Body of pancreas (tissue), 4 donors: Measurements from ENCODE around the gene DCTN2. TPM values are rescaled to one million over a fixed set of nuclear protein-coding genes. Genes with fewer than 3 reads are reported as not detected.

Source experiments
- ATAC-seq: fragments of 150-250 bp; one replicate; pipeline ENCODE4 v1.9.1; 2016
- DNase-seq, 4 donors: peaks; one replicate each; pipeline ENCODE4 v3.0.0-alpha.2; 2019
- H3K27ac ChIP-seq, 4 donors: fragments of 200-600 bp; sonication (generic); 1 replicate in 3 of 4; 2 replicates in 1 of 4; pipeline versions ENCODE4 v1.5.1 to v1.6.1; 2016 to 2019; ENCODE audit warnings: mild to moderate bottlenecking in 1 of 4, mixed read lengths in 1 of 4, moderate library complexity in 1 of 4
- H3K27me3 ChIP-seq, 2 donors: fragments of 200-600 bp; sonication (generic); one replicate each; pipeline ENCODE4 v1.6.0; 2016; ENCODE audit warnings: mild to moderate bottlenecking in 1 of 2
- H3K36me3 ChIP-seq, 2 donors: fragments of 200-600 bp; sonication (generic); replicated peaks in 1 of 2; 2 replicates each; pipeline ENCODE4 v1.5.1; 2016; ENCODE audit warnings: low read depth in 2 of 2; ENCODE audit not compliant: insufficient read depth in 1 of 2
- H3K4me1 ChIP-seq: fragments of 200-600 bp; sonication (generic); one replicate; pipeline ENCODE4 v1.6.0; 2016
- H3K4me3 ChIP-seq, 2 donors: fragments of 200-600 bp; sonication (generic); 1 replicate in 1 of 2; 2 replicates in 1 of 2; pipeline ENCODE4 v1.5.1; 2016 to 2019
- H3K9me3 ChIP-seq, 3 donors: fragments of 200-600 bp; sonication (generic); 1 replicate in 2 of 3; 2 replicates in 1 of 3; pipeline ENCODE4 v1.5.1; 2016
- POLR2A ChIP-seq, 3 donors: fragments of 450-650 bp; IDR thresholded peaks; one replicate each; pipeline ENCODE4 v1.6.1; 2016; ENCODE audit warnings: antibody characterized with exemption in 3 of 3, mild to moderate bottlenecking in 2 of 3
- WGBS, 2 donors: methylation state at CpG; one replicate each; pipeline ENCODE4 v1.1.5; 2017; 5-methylcytosine and 5-hydroxymethylcytosine counted together
- intact Hi-C: fragments of 100-400 bp; cut with DNase I; formaldehyde crosslinking; loops from one replicate; pipeline ENCODE4 v1.15.1; 2023
- total RNA-seq, 2 donors: library from RNA; depleted of rRNA; stranded (reverse); fragments of >200 nt; gene quantifications; one replicate each; pipeline ENCODE4 v1.1.0, GENCODE V29; 2016
- TF ChIP-seq, protein P1 (sequence below), 7 experiments: fragments of 450-650 bp in 4 of 7; fragments of 200-600 bp in 3 of 7; sonication (generic) in 3 of 7; IDR thresholded peaks; one replicate each; pipeline ENCODE4 v1.5.1; 2016 to 2019; ENCODE audit warnings: antibody characterized with exemption in 7 of 7

Gene DCTN2
- total RNA-seq, 2 donors from 2014 or later: 80.1 to 89.2 TPM

DNA sequence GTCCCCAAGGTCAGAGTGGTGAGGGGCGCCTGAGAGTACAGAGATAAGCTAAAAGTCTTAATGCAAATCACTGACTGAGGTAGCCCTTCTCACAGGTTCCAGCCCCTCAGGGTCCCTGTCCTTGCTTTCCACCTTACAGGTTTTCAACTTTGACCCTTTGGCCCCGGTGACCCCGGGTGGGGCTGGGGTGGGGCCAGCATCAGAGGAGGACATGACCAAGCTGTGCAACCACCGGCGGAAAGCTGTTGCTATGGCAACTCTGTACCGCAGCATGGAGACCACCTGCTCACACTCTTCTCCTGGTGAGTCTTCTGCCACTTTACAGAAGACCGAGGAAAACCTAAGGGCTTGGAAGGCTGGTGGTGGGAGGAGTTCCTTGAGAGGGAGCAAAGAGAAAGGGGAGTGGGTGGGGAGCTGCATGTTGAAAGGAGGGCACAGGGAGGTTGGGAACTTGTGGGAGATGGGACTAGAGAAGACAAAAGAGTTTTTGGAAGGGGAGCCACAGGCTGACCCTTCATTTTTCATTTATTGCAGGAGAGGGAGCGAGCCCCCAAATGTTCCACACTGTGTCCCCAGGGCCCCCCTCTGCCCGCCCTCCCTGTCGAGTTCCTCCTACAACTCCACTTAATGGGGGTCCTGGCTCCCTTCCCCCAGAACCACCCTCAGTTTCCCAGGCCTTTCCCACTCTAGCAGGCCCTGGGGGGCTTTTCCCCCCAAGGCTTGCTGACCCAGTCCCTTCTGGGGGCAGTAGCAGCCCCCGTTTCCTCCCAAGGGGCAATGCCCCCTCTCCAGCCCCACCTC, 22.0 kb downstream of the DCTN2 start:
- Histone ChIP-seq H3K27ac (peak overlapping the region in 1 of 4 donors; percentile 98), H3K4me3 (no peak overlapping the region), H3K9me3 (no peaks in the 10 kb centered on the region), H3K36me3 (peaks cover 4 to 12% of the 10 kb centered on the region in 2 donors), H3K4me1 (peaks cover 43% of the 10 kb centered on the region), H3K27me3 (no peaks in the 10 kb centered on the region)
- DNase-seq: no peak
- intact Hi-C loops: no loop called here
- 54 to 57% methylated on average over 11 of the region's 11 CpGs for WGBS, 2 donors
- no peak for ATAC-seq
- TF ChIP-seq POLR2A (IDR thresholded peaks at IDR 0.05): no peak
- TF ChIP-seq, protein P1, sequence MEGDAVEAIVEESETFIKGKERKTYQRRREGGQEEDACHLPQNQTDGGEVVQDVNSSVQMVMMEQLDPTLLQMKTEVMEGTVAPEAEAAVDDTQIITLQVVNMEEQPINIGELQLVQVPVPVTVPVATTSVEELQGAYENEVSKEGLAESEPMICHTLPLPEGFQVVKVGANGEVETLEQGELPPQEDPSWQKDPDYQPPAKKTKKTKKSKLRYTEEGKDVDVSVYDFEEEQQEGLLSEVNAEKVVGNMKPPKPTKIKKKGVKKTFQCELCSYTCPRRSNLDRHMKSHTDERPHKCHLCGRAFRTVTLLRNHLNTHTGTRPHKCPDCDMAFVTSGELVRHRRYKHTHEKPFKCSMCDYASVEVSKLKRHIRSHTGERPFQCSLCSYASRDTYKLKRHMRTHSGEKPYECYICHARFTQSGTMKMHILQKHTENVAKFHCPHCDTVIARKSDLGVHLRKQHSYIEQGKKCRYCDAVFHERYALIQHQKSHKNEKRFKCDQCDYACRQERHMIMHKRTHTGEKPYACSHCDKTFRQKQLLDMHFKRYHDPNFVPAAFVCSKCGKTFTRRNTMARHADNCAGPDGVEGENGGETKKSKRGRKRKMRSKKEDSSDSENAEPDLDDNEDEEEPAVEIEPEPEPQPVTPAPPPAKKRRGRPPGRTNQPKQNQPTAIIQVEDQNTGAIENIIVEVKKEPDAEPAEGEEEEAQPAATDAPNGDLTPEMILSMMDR (IDR thresholded peaks at IDR 0.05): no peak

DNA sequence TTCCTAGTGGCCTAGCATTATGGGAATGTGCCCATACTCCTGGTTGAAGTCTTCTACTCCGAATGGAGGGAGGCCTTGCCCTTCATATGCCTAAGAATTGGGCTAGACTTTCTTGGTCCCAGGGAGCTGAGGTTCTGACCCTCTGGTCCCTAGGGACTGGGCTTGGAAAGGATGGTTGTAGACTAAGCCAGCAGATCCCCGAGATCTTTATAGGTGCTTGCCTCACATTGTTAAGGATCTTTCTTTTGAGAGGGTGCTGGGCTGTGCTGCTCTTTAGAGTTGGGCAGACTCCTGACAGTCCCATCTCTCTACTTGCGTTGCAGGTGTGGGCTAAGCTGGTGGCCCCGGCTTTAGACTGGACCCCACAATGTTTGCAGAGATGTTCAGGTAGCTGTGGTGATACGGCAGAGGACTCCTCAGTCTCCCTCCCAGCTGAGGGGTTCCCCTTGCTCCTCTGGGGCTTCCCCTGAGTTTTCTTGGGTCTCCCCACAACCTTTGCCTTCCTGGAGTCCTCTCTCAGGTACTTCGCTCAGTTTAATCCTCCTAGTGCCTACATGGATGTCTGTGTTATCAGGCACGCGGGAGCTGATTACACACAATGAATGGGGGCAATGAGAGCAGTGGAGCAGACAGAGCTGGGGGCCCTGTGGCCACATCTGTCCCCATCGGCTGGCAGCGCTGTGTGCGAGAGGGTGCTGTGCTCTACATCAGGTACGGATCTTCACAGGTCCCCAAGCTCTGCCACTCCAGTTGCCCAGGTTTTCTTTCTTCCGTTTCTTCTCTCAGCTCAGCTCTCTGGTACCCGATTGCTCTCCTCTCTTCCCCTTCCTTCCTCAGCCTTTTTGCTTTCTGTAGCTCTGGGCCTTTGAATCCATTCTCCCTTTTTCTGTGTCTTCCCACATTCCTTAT, 23.0 kb downstream of the DCTN2 start:
- no peak for DNase-seq
- 49 to 63% methylated on average over 12 to 14 of the region's 14 CpGs for WGBS, 2 donors
- TF ChIP-seq, protein P1 (IDR thresholded peaks at IDR 0.05): no peak
- no peak for TF ChIP-seq POLR2A (IDR thresholded peaks at IDR 0.05)
- Histone ChIP-seq H3K4me3 (peak overlapping the region in 1 of 2 donors; percentile 37), H3K9me3 (no peaks in the 10 kb centered on the region), H3K27me3 (no peaks in the 10 kb centered on the region), H3K36me3 (peaks cover 0 to 12% of the 10 kb centered on the region in 2 donors), H3K27ac (peak overlapping the region; percentile 95 to 99 (median 98)), H3K4me1 (peaks cover 49% of the 10 kb centered on the region)
- ATAC-seq: no peak
- intact Hi-C loops: no loop called here

DNA sequence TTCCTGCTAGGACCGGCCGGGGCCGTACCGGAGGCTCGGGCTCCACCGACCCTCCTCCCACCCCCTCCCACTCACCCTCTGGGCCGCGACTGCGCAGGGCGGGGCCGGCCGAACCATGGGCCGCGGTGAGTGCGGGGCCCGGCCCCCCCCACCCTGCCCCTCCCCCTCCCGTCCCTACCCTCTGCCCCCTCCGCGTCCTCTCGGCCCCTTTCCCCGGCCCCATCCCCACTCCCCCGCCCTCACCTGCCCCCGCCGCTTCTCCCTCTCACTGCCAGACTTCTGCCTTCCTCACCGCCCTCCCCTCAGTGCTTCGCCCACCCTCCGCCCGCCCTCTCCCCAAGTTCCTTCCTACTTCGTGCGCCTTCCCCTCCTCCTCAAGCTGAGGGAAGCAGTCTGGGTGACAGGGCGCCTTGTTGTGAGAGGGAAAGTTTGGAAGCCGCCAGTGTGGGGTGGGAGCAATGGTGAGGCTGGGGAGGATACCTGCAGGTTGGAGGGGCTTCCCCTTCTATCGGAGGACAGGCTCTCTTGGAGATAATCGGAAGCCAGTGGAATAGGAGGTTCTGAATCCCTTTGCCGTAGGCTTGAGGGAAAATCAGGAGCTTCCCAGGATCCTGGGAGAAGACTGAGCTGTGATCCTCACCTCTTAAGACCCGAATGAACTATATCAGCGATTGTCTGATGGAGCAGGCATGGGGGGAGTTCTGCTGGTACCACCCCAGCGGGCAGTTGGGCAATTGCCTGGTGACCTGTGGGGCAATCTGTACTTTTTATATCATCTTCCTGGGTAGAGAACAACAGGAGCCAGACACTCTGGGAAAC, 23.9 kb downstream of the DCTN2 start:
- peaks cover 58% of the 10 kb centered on the region for H3K4me1 ChIP-seq
- peak overlapping the region; percentile 95 to 99 (median 98) for H3K27ac ChIP-seq
- no peaks in the 10 kb centered on the region for H3K9me3 ChIP-seq
- peaks cover 0 to 11% of the 10 kb centered on the region in 2 donors for H3K36me3 ChIP-seq
- H3K4me3 ChIP-seq: peak overlapping the region; percentile 37 to 96
- DNase-seq (peak; percentile 48 to 74 (median 56)), ATAC-seq (no peak)
- H3K27me3 ChIP-seq: no peaks in the 10 kb centered on the region
- TF ChIP-seq POLR2A (IDR thresholded peaks at IDR 0.05): no peak
- TF ChIP-seq, protein P1 (IDR thresholded peaks at IDR 0.05): peak in 2 of 7 experiments; percentile 8 to 11
- 1% methylated on average over 27 to 32 of the region's 38 CpGs for WGBS, 2 donors
- intact Hi-C loops: no loop called here

DNA sequence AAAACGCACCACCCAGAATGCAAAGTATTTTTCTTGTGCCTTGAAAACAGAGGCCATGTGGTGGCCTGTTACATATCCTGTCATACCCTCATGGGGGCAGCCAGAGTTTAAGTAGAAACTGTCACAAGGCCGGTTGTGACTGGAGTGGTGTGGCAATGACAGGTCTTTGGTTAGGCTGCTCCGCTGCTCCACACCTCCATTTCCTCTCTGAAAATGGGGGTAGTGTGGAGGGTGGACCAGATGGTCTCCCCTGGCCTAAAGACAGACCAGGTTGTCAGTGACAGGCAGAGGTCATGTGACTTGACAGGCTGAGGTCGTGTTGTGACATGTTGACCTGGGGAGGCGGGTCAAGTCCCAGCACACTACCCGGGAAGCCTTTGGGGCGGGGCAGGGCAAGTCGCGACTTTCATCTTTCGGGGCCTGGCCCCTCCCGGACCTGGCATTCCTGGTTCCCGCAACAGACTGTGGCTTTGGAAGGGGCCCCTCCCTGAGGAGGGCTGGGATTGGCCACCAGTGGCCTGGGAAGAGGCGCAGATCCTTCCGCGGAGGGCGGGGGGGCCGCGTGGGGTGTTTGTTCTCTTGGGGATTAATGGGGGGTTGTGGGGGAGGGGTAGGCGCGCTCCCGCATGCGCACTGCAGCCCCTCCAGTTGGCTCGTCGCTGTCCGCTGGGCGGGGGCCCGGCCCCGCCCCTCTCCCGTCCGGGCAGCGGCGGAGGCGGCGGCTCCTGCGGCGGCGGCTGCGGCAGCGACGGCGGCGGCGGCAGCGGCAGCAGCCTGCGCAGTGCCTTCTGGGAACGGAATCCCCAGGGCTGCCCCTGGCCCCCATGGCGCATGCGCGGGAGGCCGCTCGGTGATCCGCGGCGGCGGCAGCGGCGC, 24.7 kb downstream of the DCTN2 start, which contains the start of gene MBD6:
MBD6 (plus strand) TSS at position 814 of the 876 bp plus-strand sequence. CDS start 1,480 bp downstream, outside the sequence.
- WGBS, 2 donors: 0 to 1% methylated on average over 19 to 52 of the region's 57 CpGs
- intact Hi-C loops: no loop called here
- H3K4me1 ChIP-seq: peaks cover 67% of the 10 kb centered on the region

More for the DNA sequence above, 24.7 kb downstream of the DCTN2 start, which contains the start of gene MBD6:
- Histone ChIP-seq H3K27me3 (no peaks in the 10 kb centered on the region), H3K36me3 (peaks cover 0 to 6% of the 10 kb centered on the region in 2 donors), H3K27ac (peak within 1 kb of the TSS; percentile 95 to 99 (median 98)), H3K4me3 (peak within 1 kb of the TSS; percentile 37 to 96), H3K9me3 (no peaks in the 10 kb centered on the region)
- ATAC-seq: peak; percentile 58
- TF ChIP-seq, protein P1 (IDR thresholded peaks at IDR 0.05): peak in 1 of 7 experiments; percentile 2
- TF ChIP-seq POLR2A (IDR thresholded peaks at IDR 0.05): peak; percentile 54 to 80 (median 79)
- DNase-seq: peak; percentile 94 to 96 (median 95)
